H1 (cell line): ENCODE data around the gene ZSWIM4. TPM values are rescaled to one million over a fixed set of nuclear protein-coding genes. Genes with fewer than 3 reads are reported as not detected.

ENCODE experiments used
- CTCF ChIA-PET: fragments of 300-600 bp; sonication (Branson Sonifier 250); formaldehyde crosslinking; loops from one replicate; lab custom pipeline; 2021; ENCODE audit not compliant: partially characterized antibody; lab: Charles Lee
- POLR2A ChIA-PET: fragments of 300-600 bp; sonication (Branson Sonifier 250); formaldehyde crosslinking; loops from one replicate; lab custom pipeline; 2021; ENCODE audit warnings: inconsistent platforms; ENCODE audit not compliant: partially characterized antibody; lab: Charles Lee
- DNase-seq, 2 experiments: peaks; one replicate each; pipeline versions ENCODE4 v3.0.0 to v3.0.0-alpha.2; 2010 to 2022; ENCODE audit warnings: low spot score in 2 of 2, low read depth in 1 of 2, mixed read lengths in 1 of 2
- FAIRE-seq: peaks from 2 replicates; lab custom pipeline; 2011; peaks lifted over from hg19 to GRCh38; lab: Jason Lieb, UNC
- H2AFZ ChIP-seq: 2 replicates; pipeline ENCODE4 v1.8.1; 2012; ENCODE audit warnings: low read length, inconsistent platforms
- H2AK5ac ChIP-seq: 2 replicates; pipeline ENCODE4 v1.6.1; 2013; ENCODE audit warnings: low read depth, low read length
- H2BK120ac ChIP-seq: replicated peaks from 2 replicates; pipeline ENCODE3; 2013; ENCODE audit warnings: low read depth, low read length, inconsistent platforms
- H2BK12ac ChIP-seq: 2 replicates; pipeline ENCODE4 v1.6.1; 2013; ENCODE audit warnings: low read depth, low read length
- H2BK15ac ChIP-seq: 2 replicates; pipeline ENCODE4 v1.6.1; 2013; ENCODE audit warnings: low read length
- H2BK20ac ChIP-seq: 2 replicates; pipeline ENCODE4 v1.6.1; 2013; ENCODE audit warnings: low read length
- H2BK5ac ChIP-seq: 2 replicates; pipeline ENCODE4 v1.6.1; 2013; ENCODE audit warnings: low read depth, low read length
- H3K14ac ChIP-seq: 2 replicates; pipeline ENCODE4 v1.6.1; 2013; ENCODE audit warnings: inconsistent platforms; ENCODE audit not compliant: insufficient read length
- H3K18ac ChIP-seq: 2 replicates; pipeline ENCODE4 v1.6.1; 2013; ENCODE audit warnings: low read length; ENCODE audit errors: extremely low read depth
- H3K23ac ChIP-seq: 2 replicates; pipeline ENCODE4 v1.6.1; 2013; ENCODE audit warnings: inconsistent platforms; ENCODE audit not compliant: insufficient read length
- H3K23me2 ChIP-seq: 2 replicates; pipeline ENCODE4 v1.6.1; 2013; ENCODE audit warnings: low read depth, low read length
- H3K27ac ChIP-seq: 2 replicates; pipeline ENCODE4 v1.6.1; 2011; ENCODE audit warnings: low read depth, low read length, inconsistent platforms
- H3K27me3 ChIP-seq, 4 experiments: replicated peaks in 1 of 4; 1 replicate in 1 of 4; 2 replicates in 3 of 4; pipeline versions ENCODE4 v1.6.1 to v1.8.1; 2011 to 2013; ENCODE audit warnings: low read length in 3 of 4, mild to moderate bottlenecking in 3 of 4, inconsistent platforms in 2 of 4, mixed read lengths in 2 of 4, moderate library complexity in 1 of 4; ENCODE audit not compliant: control insufficient read depth in 3 of 4, insufficient read depth in 3 of 4; ENCODE audit errors: extremely low read depth in 1 of 4
- H3K36me3 ChIP-seq, 4 experiments: 2 replicates each; pipeline versions ENCODE4 v1.6.1 to v1.8.1; 2011 to 2013; ENCODE audit warnings: mild to moderate bottlenecking in 4 of 4, low read length in 3 of 4, moderate library complexity in 2 of 4, control low read depth in 1 of 4, inconsistent platforms in 1 of 4; ENCODE audit not compliant: insufficient read depth in 4 of 4, control insufficient read depth in 2 of 4
- H3K4ac ChIP-seq: replicated peaks from 2 replicates; pipeline ENCODE3; 2013; ENCODE audit warnings: low read length, low read depth, mixed read lengths, inconsistent platforms; ENCODE audit not compliant: insufficient read length
- H3K4me1 ChIP-seq, 4 experiments: replicated peaks in 1 of 4; 1 replicate in 1 of 4; 2 replicates in 3 of 4; pipeline versions ENCODE4 v1.6.1 to v1.8.1; 2011 to 2013; ENCODE audit warnings: low read length in 3 of 4, inconsistent platforms in 2 of 4, mixed read lengths in 1 of 4; ENCODE audit not compliant: insufficient read depth in 4 of 4, control insufficient read depth in 3 of 4
- H3K4me2 ChIP-seq, 2 experiments: 2 replicates each; pipeline versions ENCODE4 v1.6.1 to v1.8.1; 2011 to 2013; ENCODE audit warnings: low read depth in 2 of 2, low read length in 2 of 2, control low read depth in 1 of 2, inconsistent platforms in 1 of 2, mild to moderate bottlenecking in 1 of 2; ENCODE audit not compliant: insufficient read depth in 1 of 2
- H3K4me3 ChIP-seq, 4 experiments: fragments of 200-600, 300-600 bp in 1 of 4; sonication (generic), shearing (Covaris generic), sonication (Bioruptor Twin) in 1 of 4; 2 replicates each; pipeline versions ENCODE4 v1.5.1 to v1.8.1; 2011 to 2016; ENCODE audit warnings: low read length in 4 of 4, low read depth in 3 of 4, control low read depth in 2 of 4, inconsistent platforms in 2 of 4, mild to moderate bottlenecking in 2 of 4, mixed read lengths in 1 of 4, moderate library complexity in 1 of 4; ENCODE audit not compliant: insufficient read depth in 2 of 4; ENCODE audit errors: extremely low read depth in 1 of 4
- H3K56ac ChIP-seq: replicated peaks from 2 replicates; pipeline ENCODE3; 2013; ENCODE audit warnings: low read depth, mild to moderate bottlenecking, mixed read lengths, low read length, inconsistent platforms; ENCODE audit not compliant: insufficient read length
- H3K79me1 ChIP-seq: 2 replicates; pipeline ENCODE4 v1.6.1; 2013; ENCODE audit warnings: low read depth, low read length, control low read depth
- H3K79me2 ChIP-seq, 2 experiments: 2 replicates each; pipeline versions ENCODE4 v1.6.1 to v1.8.1; 2012 to 2013; ENCODE audit warnings: low read length in 2 of 2, mild to moderate bottlenecking in 2 of 2, inconsistent platforms in 1 of 2; ENCODE audit not compliant: insufficient read depth in 2 of 2, control insufficient read depth in 1 of 2
- H3K9ac ChIP-seq, 4 experiments: replicated peaks in 1 of 4; 1 replicate in 1 of 4; 2 replicates in 3 of 4; pipeline versions ENCODE4 v1.6.1 to v1.8.1; 2011 to 2013; ENCODE audit warnings: low read depth in 3 of 4, low read length in 3 of 4, control low read depth in 2 of 4, mild to moderate bottlenecking in 2 of 4, moderate library complexity in 2 of 4, inconsistent platforms in 1 of 4; ENCODE audit errors: extremely low read depth in 1 of 4
- H3K9me3 ChIP-seq, 2 experiments: 2 replicates each; pipeline versions ENCODE4 v1.6.1 to v1.8.1; 2012 to 2013; ENCODE audit warnings: mild to moderate bottlenecking in 2 of 2, moderate library complexity in 2 of 2, control low read depth in 1 of 2, inconsistent platforms in 1 of 2, low read depth in 1 of 2, low read length in 1 of 2, mixed read lengths in 1 of 2; ENCODE audit not compliant: insufficient read depth in 2 of 2
- H4K20me1 ChIP-seq, 2 experiments: replicated peaks in 1 of 2; 2 replicates each; pipeline versions ENCODE3 to v1.8.1; 2011 to 2013; ENCODE audit warnings: inconsistent platforms in 2 of 2, low read length in 2 of 2, mild to moderate bottlenecking in 1 of 2; ENCODE audit not compliant: insufficient read depth in 2 of 2, control insufficient read depth in 1 of 2
- H4K5ac ChIP-seq: 2 replicates; pipeline ENCODE4 v1.6.1; 2013; ENCODE audit warnings: low read length, low read depth, mixed read lengths, inconsistent platforms; ENCODE audit not compliant: insufficient read length
- H4K8ac ChIP-seq: 2 replicates; pipeline ENCODE4 v1.8.0; 2013; ENCODE audit warnings: mild to moderate bottlenecking, moderate library complexity, low read length, inconsistent platforms; ENCODE audit not compliant: insufficient read depth; ENCODE audit errors: extremely low read depth
- H4K91ac ChIP-seq: replicated peaks from 2 replicates; pipeline ENCODE3; 2013; ENCODE audit warnings: low read length, mixed read lengths, inconsistent platforms; ENCODE audit not compliant: insufficient read length
- CEBPB ChIP-seq: IDR thresholded peaks from 2 replicates; pipeline ENCODE4 v1.6.1; 2012; ENCODE audit warnings: low read depth, low read length
- CHD2 ChIP-seq: IDR thresholded peaks from 2 replicates; pipeline ENCODE4 v1.6.1; 2012; ENCODE audit warnings: low read length, improper control_type of control experiment
- CREB1 ChIP-seq: IDR thresholded peaks from 2 replicates; pipeline ENCODE4 v1.6.1; 2012; ENCODE audit warnings: inconsistent platforms
- EZH2 ChIP-seq: fragments of 200-600 bp; sonication (generic); IDR thresholded peaks from 2 replicates; pipeline ENCODE4 v1.7.1; 2012; ENCODE audit warnings: low read depth, mild to moderate bottlenecking, moderate library complexity, low read length, inconsistent platforms; ENCODE audit not compliant: severe bottlenecking
- GABPA ChIP-seq: IDR thresholded peaks from 2 replicates; pipeline ENCODE4 v1.6.1; 2011; ENCODE audit warnings: mild to moderate bottlenecking, low read length, moderate library complexity, borderline replicate concordance; ENCODE audit not compliant: insufficient read depth
- HDAC6 ChIP-seq: IDR thresholded peaks from one replicate; pipeline ENCODE4 v1.7.1; 2012; ENCODE audit warnings: low read depth, mild to moderate bottlenecking, inconsistent platforms, low read length, moderate library complexity
- JUN ChIP-seq: IDR thresholded peaks from 2 replicates; pipeline ENCODE4 v1.6.1; 2011; ENCODE audit warnings: low read depth, mild to moderate bottlenecking, improper control_type of control experiment, low read length
- KDM1A ChIP-seq: fragments of 200-600, 300-600 bp; sonication (generic); IDR thresholded peaks from 2 replicates; pipeline ENCODE4 v1.7.1; 2016; ENCODE audit warnings: mild to moderate bottlenecking, low read length, borderline replicate concordance
- NANOG ChIP-seq: IDR thresholded peaks from 2 replicates; pipeline ENCODE4 v1.6.1; 2011; ENCODE audit warnings: low read length, low read depth, mild to moderate bottlenecking, inconsistent platforms; ENCODE audit not compliant: insufficient read depth, poor library complexity, severe bottlenecking
- RFX5 ChIP-seq: IDR thresholded peaks from 2 replicates; pipeline ENCODE4 v1.6.1; 2011; ENCODE audit warnings: low read depth, low read length, improper control_type of control experiment, borderline replicate concordance
- SIRT6 ChIP-seq: IDR thresholded peaks from one replicate; pipeline ENCODE4 v1.7.1; 2012; ENCODE audit warnings: low read length, inconsistent platforms
- SP2 ChIP-seq: IDR thresholded peaks from 2 replicates; pipeline ENCODE4 v1.6.1; 2012; ENCODE audit warnings: mild to moderate bottlenecking, low read length, inconsistent platforms
- SP4 ChIP-seq: IDR thresholded peaks from 2 replicates; pipeline ENCODE4 v1.6.1; 2012; ENCODE audit warnings: low read length, inconsistent platforms
- TAF1 ChIP-seq: IDR thresholded peaks from 2 replicates; pipeline ENCODE4 v1.6.1; 2011; ENCODE audit warnings: mild to moderate bottlenecking, low read depth, low read length
- TAF7 ChIP-seq: optimal IDR thresholded peaks from 2 replicates; pipeline ENCODE3; 2011; ENCODE audit warnings: low read depth, mild to moderate bottlenecking, inconsistent platforms, low read length, moderate library complexity, borderline replicate concordance
- TEAD4 ChIP-seq: IDR thresholded peaks from 2 replicates; pipeline ENCODE4 v1.6.1; 2012; ENCODE audit warnings: low read depth, low read length, inconsistent platforms, mixed read lengths
- WGBS, 2 experiments: shearing (Covaris generic) in 1 of 2; methylation state at CpG; one replicate each; pipeline versions ENCODE4 v1.1.6 to v1.1.7; 2013 to 2015; ENCODE audit warnings: low lambda C conversion rate in 2 of 2, mixed read lengths in 2 of 2, inconsistent platforms in 1 of 2, low coverage in 1 of 2, missing lambda C conversion rate in 1 of 2; ENCODE audit not compliant: insufficient replicate concordance in 2 of 2, insufficient coverage in 1 of 2, insufficient read length in 1 of 2; ENCODE audit errors: extremely low coverage in 1 of 2, missing lambda C conversion rate in 1 of 2; 5-methylcytosine and 5-hydroxymethylcytosine counted together
- polyA plus RNA-seq, 7 experiments: library from polyadenylated mRNA; depleted of rRNA in 3 of 7; stranded (reverse) in 5 of 7; unstranded in 2 of 7; fragments of >200 nt in 5 of 7; fragments of 200-250 nt in 2 of 7; gene quantifications; 1 replicate in 5 of 7; 2 replicates in 1 of 7; 4 replicates in 1 of 7; pipeline versions ENCODE4 v1.2.1 to v1.2.3, GENCODE V29; 2011 to 2013; ENCODE audit warnings: missing spikeins in 2 of 7, mixed read lengths in 2 of 7
- total RNA-seq: library from RNA; stranded (reverse); fragmentation: NEBNext Ultra II Directional; extraction: Animal tissue kit (Norgen Biotek cat#: 25700); gene quantifications from 2 replicates; pipeline ENCODE4 v1.2.1, GENCODE V29; 2021

The ZSWIM4 gene
- total and polyA plus RNA-seq, 2 of the 8 experiments (the other 6 are each of a cell fraction or from before 2014, with no cell fraction given): 12.2 to 31.1 TPM

- H3K79me1 ChIP-seq: no peaks in the 10 kb centered on the region
- H3K27me3 ChIP-seq: no peaks in the 10 kb centered on the region; a peak in 1 of 7 replicates
- FAIRE-seq (no peak), DNase-seq (no peak)
- 94% methylated on average over 19 of the region's 19 CpGs; no CpG with 5 or more reads in 1 of the 2 experiments for WGBS, 2 experiments
- TF ChIP-seq HDAC6: no peak
- no peak for TF ChIP-seq TEAD4
- TF ChIP-seq KDM1A: no peak
- TF ChIP-seq RFX5: no peak
- TF ChIP-seq CHD2: no peak
- TF ChIP-seq EZH2: no peak
- no peak for TF ChIP-seq TAF1
- no peak for TF ChIP-seq JUN
- no peak for TF ChIP-seq SP4
- TF ChIP-seq GABPA: no peak
- TF ChIP-seq SIRT6: no peak
- TF ChIP-seq SP2: no peak
- TF ChIP-seq NANOG: no peak
- TF ChIP-seq TAF7: no peak
- TF ChIP-seq CEBPB: no peak
- no peak for TF ChIP-seq CREB1
- H2AFZ ChIP-seq: no peak overlapping the region
- H2BK12ac ChIP-seq: no peak overlapping the region
- no peak overlapping the region for H4K91ac ChIP-seq
- H2AK5ac ChIP-seq: no peak overlapping the region
- H4K20me1 ChIP-seq: peaks cover 0 to 2% of the 10 kb centered on the region in 2 experiments
- H3K4me3 ChIP-seq: no peak overlapping the region
- no peak overlapping the region for H2BK5ac ChIP-seq
- H3K56ac ChIP-seq: no peak overlapping the region
- H3K79me2 ChIP-seq: no peaks in the 10 kb centered on the region
- no peak overlapping the region for H3K4me2 ChIP-seq
- H3K36me3 ChIP-seq: peaks cover 0 to 11% (median 0%) of the 10 kb centered on the region in 4 experiments; a peak in 2 of 8 replicates
- no peak overlapping the region for H3K18ac ChIP-seq
- no peak overlapping the region for H3K9ac ChIP-seq
- no peaks in the 10 kb centered on the region for H3K9me3 ChIP-seq
- H4K5ac ChIP-seq: no peak overlapping the region
- no peak overlapping the region for H2BK15ac ChIP-seq
- peaks cover 7% of the 10 kb centered on the region; the same call in 1 of the 2 replicates for H3K23me2 ChIP-seq
- ChIA-PET CTCF (interaction anchor here (0.7 to 1.1 kb wide), 3 partner anchors 13 to 638 kb away, joined by 3 read pairs; no protein-coding TSS in a partner anchor), POLR2A (interaction anchor here (0.6 to 1.6 kb wide), 5 partner anchors 9 to 273 kb away, joined by 3 read pairs; a partner anchor contains a TSS)
- no peak overlapping the region for H2BK120ac ChIP-seq
- H2BK20ac ChIP-seq: no peak overlapping the region
- no peak overlapping the region for H3K4ac ChIP-seq
- peaks cover 0 to 9% (median 2%) of the 10 kb centered on the region in 4 experiments; a peak in 3 of 7 replicates for H3K4me1 ChIP-seq
- H4K8ac ChIP-seq: 0 out of 2 replicates have a peak overlapping the region, but pooled peaks have one; percentile 25
- H3K23ac ChIP-seq: no peak overlapping the region
- H3K27ac ChIP-seq: no peak overlapping the region
- no peak overlapping the region for H3K14ac ChIP-seq
These were observed 26.7 kb upstream of the ZSWIM4 start for GRCh38 chr19:13768510-13768909.
